Activated CD4-positive, alpha-beta T cell treated with anti-CD3 and anti-CD28 coated beads, Interleukin-2, Interleukin-6, amounts not matched to agents 100 ng/mL and 50 ng/mL, durations not matched to agents 16 hours and 8 hours (primary cell): ENCODE measurements around the gene MLYCD.

Experiments
- DNase-seq: peaks from one replicate; pipeline ENCODE4 v3.0.0-alpha.2; 2020

Gene MLYCD

GRCh38 chr16:83958137-83958845, 59.4 kb downstream of the MLYCD start:
- no peak for DNase-seq

GRCh38 chr16:83958846-83959565, 60.1 kb downstream of the MLYCD start:
- DNase-seq, result no peak

- DNase-seq, result no peak
These were observed 60.9 kb downstream of the MLYCD start for GRCh38 chr16:83959656-83960434.

GRCh38 chr16:83960521-83961249, 61.8 kb downstream of the MLYCD start:
- no peak for DNase-seq

GRCh38 chr16:83961591-83961990, 62.7 kb downstream of the MLYCD start:
- no peak for DNase-seq

GRCh38 chr16:83963277-83964119, 64.6 kb downstream of the MLYCD start:
- DNase-seq, result no peak

GRCh38 chr16:83964684-83965443, 65.9 kb downstream of the MLYCD start:
- DNase-seq, result no peak

- DNase-seq, result no peak
These were observed 66.7 kb downstream of the MLYCD start for GRCh38 chr16:83965444-83966152.

- DNase-seq, result no peak
These were observed 67.3 kb downstream of the MLYCD start for GRCh38 chr16:83966153-83966696.

- no peak for DNase-seq
These were observed 68.2 kb downstream of the MLYCD start for GRCh38 chr16:83967091-83967490.

- peak; percentile 25 for DNase-seq
These were observed 69.0 kb downstream of the MLYCD start, which contains the start of gene NECAB2 for GRCh38 chr16:83967838-83968305. NECAB2 (plus strand) TSS chr16:83968244; CDS start chr16:83968649, 405 bp downstream.

- no peak for DNase-seq
These were observed 69.5 kb downstream of the MLYCD start for GRCh38 chr16:83968306-83968851.

- no peak for DNase-seq
These were observed 70.2 kb downstream of the MLYCD start for GRCh38 chr16:83968891-83969649.

- DNase-seq, result no peak
These were observed 71.0 kb downstream of the MLYCD start for GRCh38 chr16:83969771-83970429.

GRCh38 chr16:83970430-83970815, 71.5 kb downstream of the MLYCD start:
- no peak for DNase-seq

- DNase-seq, result no peak
These were observed 72.5 kb downstream of the MLYCD start for GRCh38 chr16:83971165-83972130.
